ENCODE results near the gene TBC1D2.

TBC1D2 gene

DNA sequence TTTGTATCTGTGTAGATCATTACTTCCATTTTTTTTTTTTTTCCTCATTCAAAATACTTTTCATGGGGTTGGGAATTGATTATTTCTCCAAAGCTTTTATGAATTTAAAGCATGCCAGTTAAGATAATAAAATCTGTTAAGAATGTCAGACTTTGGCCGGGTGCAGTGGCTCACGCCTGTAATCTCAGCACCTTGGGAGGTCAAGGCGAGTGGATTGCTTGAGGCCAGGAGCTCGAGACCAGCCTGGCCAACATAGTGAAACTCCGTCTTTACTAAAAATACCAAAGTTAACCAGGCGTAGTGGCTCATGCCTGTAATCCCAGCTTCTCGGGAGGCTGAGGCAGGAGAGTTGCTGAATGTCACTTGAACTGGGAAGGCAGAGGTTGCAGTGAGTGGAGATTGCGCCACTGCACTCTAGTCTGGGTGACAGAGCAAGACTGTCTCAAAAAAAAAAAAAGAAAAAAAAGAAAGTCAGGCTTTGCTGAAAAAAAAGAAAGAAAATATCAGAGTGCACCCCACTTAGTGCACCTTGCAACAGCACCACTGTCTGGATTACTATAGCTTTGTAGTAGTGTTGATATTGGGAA lies 18.5 kb downstream of the TBC1D2 start:
- no peak for DNase-seq (ENCODE audit: low read depth)

GRCh38 chr9:98235126-98235525 lies 20.3 kb downstream of the TBC1D2 start:
- DNase-seq (ENCODE audit: low read depth) = no peak

DNA sequence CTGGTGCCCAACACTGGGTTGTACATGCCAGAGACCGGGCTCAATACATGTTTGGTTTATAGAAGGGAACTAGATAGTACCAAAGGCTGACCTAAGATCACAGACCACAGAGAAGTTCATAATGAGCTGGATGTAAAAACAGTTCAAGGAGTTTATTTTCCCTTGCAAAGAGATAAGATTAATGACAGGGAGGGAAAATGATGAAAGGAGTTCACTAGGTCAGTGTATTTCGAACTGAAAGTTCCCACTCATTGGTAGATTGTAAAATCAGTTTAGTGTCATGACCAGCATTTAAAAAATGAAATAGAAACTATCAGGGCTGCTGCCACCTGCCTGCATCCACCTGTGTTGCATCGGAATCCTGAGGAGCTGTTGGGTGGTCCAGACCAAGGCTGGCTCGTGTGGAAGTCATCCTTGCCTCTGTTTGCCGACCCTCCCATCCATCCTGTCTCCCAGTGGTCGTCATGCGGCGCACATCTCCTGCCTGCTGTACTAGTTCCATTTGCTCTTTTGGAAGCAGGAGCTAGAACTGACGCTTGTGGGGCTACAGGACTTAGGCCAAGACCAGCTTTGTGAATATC lies 21.1 kb downstream of the TBC1D2 start:
- no peak for DNase-seq (ENCODE audit: low read depth)

DNA sequence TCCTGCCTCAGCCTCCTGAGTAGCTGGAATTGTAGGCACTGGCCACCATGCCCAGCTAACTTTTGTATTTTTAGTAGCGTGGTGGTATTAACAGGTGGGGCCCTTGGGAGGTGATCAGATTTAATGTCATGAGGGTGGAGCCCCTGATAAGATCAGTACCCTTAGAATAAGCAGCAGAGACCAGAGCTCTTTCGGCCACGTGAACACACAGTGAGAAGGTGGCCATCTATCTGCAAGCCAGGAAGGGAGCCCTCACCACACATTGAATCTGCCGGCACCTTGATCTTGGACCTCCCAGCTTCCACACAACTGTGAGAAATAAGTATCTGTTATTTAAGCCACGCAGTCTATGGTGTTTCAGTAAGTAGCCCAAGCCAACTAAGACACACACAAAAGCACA lies 22.5 kb downstream of the TBC1D2 start:
- no peak for DNase-seq (ENCODE audit: low read depth)

GRCh38 chr9:98231770-98232478 lies 23.5 kb downstream of the TBC1D2 start:
- DNase-seq (ENCODE audit: low read depth) = peak; percentile 74

DNA sequence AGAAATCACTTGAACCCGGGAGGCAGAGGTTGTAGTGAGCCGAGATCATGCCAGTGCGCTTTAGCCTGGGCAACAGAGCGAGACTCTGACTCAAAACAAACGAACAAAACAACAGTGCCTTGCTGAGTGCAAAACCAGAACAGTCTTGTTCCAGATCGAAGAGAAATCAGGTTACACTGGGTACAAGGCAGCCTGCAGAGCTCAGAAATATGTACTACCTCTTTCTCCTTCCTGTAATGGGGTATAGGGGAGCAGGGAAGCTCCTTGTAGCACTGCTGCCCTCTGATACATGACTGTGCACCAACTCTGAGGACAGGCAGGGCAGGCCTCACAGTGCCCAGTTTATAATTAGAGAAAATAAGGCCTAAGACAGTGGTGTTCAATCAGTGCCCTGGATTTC lies 24.7 kb downstream of the TBC1D2 start:
- DNase-seq (ENCODE audit: low read depth) = no peak

DNA sequence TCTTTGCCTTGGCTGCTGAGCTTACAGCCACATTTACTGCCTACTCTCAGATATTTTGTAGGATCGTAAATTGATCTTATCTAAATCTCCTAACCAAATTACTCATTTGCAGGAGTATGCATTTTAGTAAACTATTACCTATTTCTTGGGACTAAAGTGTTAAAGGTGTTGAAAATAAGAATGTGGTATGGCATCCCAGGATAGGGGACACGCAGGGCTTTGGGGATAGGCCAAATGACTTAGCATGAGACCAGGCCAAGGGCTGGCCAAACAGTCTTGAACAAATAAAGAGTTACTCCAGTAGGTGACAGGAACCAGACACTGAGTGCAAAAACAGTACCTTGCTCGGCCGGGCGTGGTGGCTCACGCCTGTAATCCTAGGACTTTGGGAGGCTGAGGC lies 25.1 kb downstream of the TBC1D2 start:
- DNase-seq (ENCODE audit: low read depth) = no peak

GRCh38 chr9:98229620-98230019 lies 25.8 kb downstream of the TBC1D2 start:
- DNase-seq (ENCODE audit: low read depth) = no peak

- DNase-seq (ENCODE audit: low read depth) = no peak
These were observed 26.4 kb downstream of the TBC1D2 start for GRCh38 chr9:98229090-98229395.

DNA sequence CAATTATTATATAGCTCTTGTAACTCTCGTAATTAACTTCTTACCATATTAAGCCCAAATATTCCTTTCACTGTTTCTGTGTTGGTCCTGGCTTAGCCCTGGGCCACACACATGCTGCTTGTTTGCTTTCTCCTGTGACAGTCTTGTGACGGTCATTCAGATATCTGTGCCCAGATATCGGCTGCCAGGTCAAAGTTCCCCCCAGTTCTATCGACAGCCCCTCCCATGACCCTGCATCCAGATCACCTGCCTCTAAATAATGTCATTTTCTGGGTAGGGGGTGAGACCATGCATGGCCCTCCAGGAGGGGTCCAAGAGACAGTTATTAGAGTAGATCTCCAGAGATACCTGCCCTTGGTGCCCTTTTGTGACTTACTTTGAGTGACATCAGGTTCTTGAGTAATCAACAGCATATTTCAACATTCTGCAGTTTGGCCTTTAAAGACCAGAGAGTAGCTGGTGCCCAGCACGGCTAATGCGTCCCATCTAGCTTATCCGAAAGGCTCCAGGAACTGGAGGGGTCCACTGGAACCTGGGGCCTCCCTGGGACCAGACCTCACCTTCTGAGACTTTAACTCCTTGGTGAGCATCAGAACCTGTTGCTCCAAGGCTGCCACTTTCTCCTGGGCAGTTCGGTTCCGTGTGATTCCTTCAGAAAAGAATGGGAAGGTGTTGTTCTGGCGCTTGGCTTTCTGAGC lies 26.9 kb downstream of the TBC1D2 start:
- no peak for DNase-seq (ENCODE audit: low read depth)

DNA sequence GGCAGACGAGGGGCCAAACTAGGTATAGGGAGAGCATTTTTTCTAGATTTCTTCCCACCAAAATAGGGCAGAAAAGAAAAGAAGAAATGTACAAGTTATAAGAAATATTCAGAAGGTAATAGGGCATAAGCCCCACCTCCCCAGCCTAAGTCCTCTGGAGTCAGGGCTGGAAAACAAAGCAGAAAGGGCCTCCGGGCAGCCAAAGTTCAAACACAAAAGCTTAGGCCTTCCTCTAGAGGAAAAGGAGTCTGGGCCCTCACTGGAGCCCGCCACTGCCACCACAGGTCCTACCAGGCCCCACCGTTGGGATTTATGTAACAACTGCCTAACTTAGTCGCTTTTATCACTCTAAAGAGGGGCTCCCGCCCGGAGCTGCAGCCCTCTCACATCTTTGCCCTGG lies 27.6 kb downstream of the TBC1D2 start:
- DNase-seq (ENCODE audit: low read depth) = no peak

DNA sequence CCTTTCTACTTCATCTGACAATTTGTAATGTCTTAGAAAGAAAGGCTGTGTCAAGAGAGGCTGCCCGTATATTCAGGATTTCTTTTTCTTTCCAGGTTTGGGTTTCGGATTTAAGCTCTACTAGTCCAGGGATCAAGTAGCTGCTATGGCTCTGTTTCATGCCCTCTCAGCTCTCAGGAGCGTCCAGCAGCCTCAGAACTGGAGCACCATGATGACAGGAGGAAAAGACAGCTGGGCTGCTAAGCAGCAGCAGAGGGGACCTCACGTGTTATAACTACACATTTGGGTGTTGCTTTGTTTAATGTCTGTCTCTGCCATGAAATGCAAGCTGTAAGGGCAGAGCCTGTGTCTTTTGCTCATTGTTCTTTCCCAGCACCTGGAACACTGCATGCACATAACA lies 28.5 kb downstream of the TBC1D2 start:
- DNase-seq (ENCODE audit: low read depth) = no peak

DNA sequence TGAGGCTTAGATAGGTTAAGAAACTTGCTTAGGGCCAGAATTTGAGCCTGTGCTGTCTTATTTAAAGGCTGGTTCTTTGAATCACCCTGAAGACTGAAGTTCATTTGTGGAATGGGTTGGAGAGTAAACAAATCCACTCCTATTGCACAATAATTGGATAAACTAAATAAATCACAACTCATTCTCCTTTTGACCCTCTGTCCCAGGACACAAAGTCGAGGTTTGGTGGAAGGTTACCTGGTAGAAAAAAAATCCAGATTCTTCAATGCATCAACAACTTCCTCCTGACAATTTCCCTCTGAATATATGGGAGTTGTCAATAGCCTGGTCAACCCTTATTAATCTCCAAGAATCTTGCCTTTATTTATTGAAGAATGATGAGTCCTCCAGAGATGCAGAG lies 28.9 kb downstream of the TBC1D2 start:
- no peak for DNase-seq (ENCODE audit: low read depth)

- no peak for DNase-seq (ENCODE audit: low read depth)
These were observed 30.4 kb downstream of the TBC1D2 start for GRCh38 chr9:98225015-98225442.

- peak; percentile 100 for DNase-seq (ENCODE audit: low read depth)
These were observed 32.4 kb downstream of the TBC1D2 start for GRCh38 chr9:98222885-98223691.

- no peak for DNase-seq (ENCODE audit: low read depth)
These were observed 34.5 kb downstream of the TBC1D2 start for GRCh38 chr9:98220911-98221310.

GRCh38 chr9:98219794-98220370 lies 35.6 kb downstream of the TBC1D2 start:
- no peak for DNase-seq (ENCODE audit: low read depth)

DNA sequence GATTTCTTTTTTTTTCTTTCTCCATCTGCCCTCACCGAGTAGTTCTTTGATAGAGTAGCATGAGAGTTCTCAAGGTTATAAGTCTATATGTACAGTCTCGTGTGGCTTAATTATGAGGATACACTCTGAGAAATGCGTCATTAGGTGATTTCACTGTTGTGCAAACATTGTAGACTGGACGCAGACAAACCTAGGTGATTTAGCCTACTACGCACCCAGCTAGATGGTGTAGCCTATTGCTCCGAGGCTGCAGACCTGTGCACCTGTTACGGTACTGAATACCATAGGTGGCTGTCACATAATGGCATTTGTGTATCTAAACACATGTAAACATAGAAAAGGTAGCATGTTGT lies 36.1 kb downstream of the TBC1D2 start:
- no peak for DNase-seq (ENCODE audit: low read depth)

DNA sequence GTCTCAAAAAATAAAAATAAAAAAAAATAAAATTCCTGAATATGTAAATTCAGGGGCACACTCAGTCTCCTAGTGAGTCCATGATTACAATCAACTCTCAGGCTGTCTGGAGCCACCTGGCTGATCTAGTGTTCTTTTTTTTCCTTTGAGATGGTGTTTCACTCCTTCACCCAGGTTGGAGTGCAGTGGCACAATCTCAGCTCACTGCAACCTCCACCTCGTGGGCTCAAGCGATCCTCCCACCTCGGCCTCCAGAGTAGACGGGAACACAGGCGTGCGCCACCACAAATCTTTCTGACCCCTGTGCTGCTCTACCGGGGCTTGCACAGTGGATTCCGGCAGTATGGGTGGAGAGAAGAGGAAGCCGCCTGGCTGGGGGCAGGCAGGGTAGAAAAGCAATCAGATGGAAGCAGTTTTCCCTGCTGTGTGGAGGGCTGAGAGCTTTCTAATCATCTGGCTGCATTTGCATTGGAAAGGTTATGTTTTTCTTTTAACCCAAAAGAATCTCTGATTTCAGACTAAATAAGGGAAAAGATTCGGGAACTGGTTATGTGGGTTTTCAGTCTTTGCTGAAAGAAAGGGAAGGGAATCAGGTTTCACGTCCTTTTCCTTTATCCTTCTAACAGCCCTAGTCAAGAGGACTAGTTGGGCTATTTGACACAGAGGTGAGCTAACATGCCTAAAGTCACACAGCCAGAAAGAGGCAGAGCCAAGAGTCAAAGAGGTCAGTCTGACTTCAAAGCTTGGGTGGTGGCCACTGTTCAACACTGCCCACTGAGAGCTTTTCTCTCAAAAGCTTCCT lies 36.7 kb downstream of the TBC1D2 start:
- DNase-seq (ENCODE audit: low read depth) = no peak

DNA sequence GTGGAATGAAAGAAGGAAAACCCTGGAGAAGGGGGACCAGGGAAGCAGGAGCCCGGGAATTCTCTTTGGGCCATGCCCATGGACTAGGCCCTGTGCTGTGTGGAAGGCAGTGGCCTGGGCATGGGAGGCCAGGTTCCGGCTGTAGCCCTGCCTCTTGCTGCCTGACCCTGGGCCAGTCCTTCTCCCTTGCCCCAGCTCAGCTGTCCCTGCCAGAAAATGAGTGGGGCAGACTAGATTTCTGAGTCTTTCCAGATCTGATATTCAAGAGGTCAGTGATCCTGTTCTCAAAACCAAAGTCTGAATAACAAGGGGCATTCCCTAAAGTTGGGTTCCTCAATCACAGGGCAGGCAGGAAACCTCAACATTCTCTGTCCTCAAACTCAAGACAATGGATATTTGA lies 38.2 kb downstream of the TBC1D2 start:
- DNase-seq (ENCODE audit: low read depth) = no peak

DNA sequence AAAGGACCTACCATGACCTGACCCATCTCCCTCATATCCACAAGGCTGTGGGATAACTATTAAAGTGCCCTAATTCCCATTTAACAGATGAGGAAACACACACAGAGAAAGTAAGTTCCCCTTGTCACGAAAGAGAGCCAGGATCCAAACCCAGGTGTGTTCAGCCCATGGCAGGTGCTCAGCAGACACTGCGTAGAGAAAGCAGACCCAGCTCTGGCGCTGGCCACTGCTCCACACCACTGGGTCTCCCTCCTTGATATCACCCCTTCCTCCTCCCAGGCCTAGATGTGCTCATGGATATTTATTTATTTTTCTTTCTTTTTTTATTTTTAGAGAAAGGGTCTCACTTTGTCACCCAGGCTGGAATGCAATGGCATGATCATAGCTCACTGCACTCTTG lies 39.1 kb downstream of the TBC1D2 start:
- DNase-seq (ENCODE audit: low read depth) = no peak

Data from non-pigmented ciliary epithelial cell (primary cell).